ENCODE results near the gene HSD17B12. TPM values are rescaled to one million over a fixed set of nuclear protein-coding genes. Genes with fewer than 3 reads are reported as not detected.

HSD17B12 gene
- total and polyA plus RNA-seq, 2 of the 8 experiments (the other 6 are each of a cell fraction or from before 2014, with no cell fraction given) = 46.0 to 121 TPM

DNA sequence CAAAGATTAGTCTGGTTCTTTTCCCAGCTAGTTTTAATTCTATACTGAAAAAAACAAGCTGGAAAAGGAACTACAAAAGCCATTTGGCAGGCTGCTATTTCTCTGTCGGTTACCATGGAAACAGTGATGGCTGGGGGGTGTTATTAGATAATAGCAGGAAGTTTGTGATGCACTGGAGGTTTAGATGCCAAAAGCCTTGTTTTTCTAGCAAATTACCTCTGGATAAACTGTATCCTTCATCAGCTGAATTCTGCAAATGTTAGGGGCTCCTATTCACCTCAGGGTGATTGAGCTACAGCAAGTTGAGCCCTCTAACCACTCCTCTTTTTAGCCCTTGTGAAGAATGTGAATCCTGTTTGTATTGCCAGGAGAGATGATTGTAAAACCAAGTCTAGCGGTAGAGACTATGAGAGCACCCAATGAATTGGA lies 225.3 kb downstream of the HSD17B12 start:
- H3K18ac ChIP-seq (ENCODE audit: extremely low read depth, low read length) = no peak overlapping the region
- no peak overlapping the region for H3K27ac ChIP-seq (ENCODE audit: low read depth, low read length)
- no peak overlapping the region for H4K91ac ChIP-seq (replicated peaks; ENCODE audit: insufficient read length, low read length)
- no peak overlapping the region for H3K56ac ChIP-seq (replicated peaks; ENCODE audit: insufficient read length, low read depth, low read length)
- no peak overlapping the region for H2BK15ac ChIP-seq (ENCODE audit: low read length)
- no peak overlapping the region for H3K4me2 ChIP-seq (ENCODE audit: insufficient read depth in 1 of 2, low read depth in 2 of 2, low read length in 2 of 2)
- WGBS, 2 experiments (ENCODE audit: extremely low coverage in 1 of 2, insufficient coverage in 1 of 2, insufficient read length in 1 of 2, insufficient replicate concordance in 2 of 2, low coverage in 1 of 2, low lambda C conversion rate in 2 of 2, missing lambda C conversion rate in 1 of 2) = 87% methylated on average over 2 of the region's 2 CpGs; no CpG with 5 or more reads in 1 of the 2 experiments
- no peak overlapping the region for H2BK12ac ChIP-seq (ENCODE audit: low read depth, low read length)
- H3K79me2 ChIP-seq (ENCODE audit: control insufficient read depth in 1 of 2, insufficient read depth in 2 of 2, low read length in 2 of 2) = no peaks in the 10 kb centered on the region
- no peak for FAIRE-seq
- no peak for DNase-seq (ENCODE audit: low read depth in 1 of 2, low spot score in 2 of 2)
- no peaks in the 10 kb centered on the region for H3K9me3 ChIP-seq (ENCODE audit: insufficient read depth in 2 of 2, low read depth in 1 of 2, low read length in 1 of 2)
- no peaks in the 10 kb centered on the region; the same call in 1 of the 2 replicates for H3K23me2 ChIP-seq (ENCODE audit: low read depth, low read length)
- no peak overlapping the region for H3K4ac ChIP-seq (replicated peaks; ENCODE audit: insufficient read length, low read depth, low read length)
- H3K4me3 ChIP-seq (ENCODE audit: extremely low read depth in 1 of 4, insufficient read depth in 2 of 4, low read depth in 3 of 4, low read length in 4 of 4) = no peak overlapping the region
- no peak overlapping the region for H2AFZ ChIP-seq (ENCODE audit: low read length)
- no peak overlapping the region for H2BK20ac ChIP-seq (ENCODE audit: low read length)
- ChIA-PET CTCF (ENCODE audit: partially characterized antibody) (interaction anchor here (0.8 to 7.1 kb wide), 6 partner anchors 8 to 227 kb away, joined by 3 to 42 read pairs (median 6); no protein-coding TSS in a partner anchor), POLR2A (ENCODE audit: partially characterized antibody) (interaction anchor here (1.0 kb wide), 1 partner anchor 18 kb away, joined by 3 read pairs; no protein-coding TSS in a partner anchor)
- no peak overlapping the region for H2BK5ac ChIP-seq (ENCODE audit: low read depth, low read length)
- no peaks in the 10 kb centered on the region for H3K79me1 ChIP-seq (ENCODE audit: low read depth, low read length)
- no peaks in the 10 kb centered on the region for H3K4me1 ChIP-seq (replicated peaks in 1 of 4; ENCODE audit: control insufficient read depth in 3 of 4, insufficient read depth in 4 of 4, low read length in 3 of 4)
- H4K8ac ChIP-seq (ENCODE audit: extremely low read depth, insufficient read depth, low read length) = no peak overlapping the region
- no peaks in the 10 kb centered on the region for H4K20me1 ChIP-seq (replicated peaks in 1 of 2; ENCODE audit: control insufficient read depth in 1 of 2, insufficient read depth in 2 of 2, low read length in 2 of 2)
- no peaks in the 10 kb centered on the region; a peak in 1 of 7 replicates for H3K27me3 ChIP-seq (replicated peaks in 1 of 4; ENCODE audit: control insufficient read depth in 3 of 4, extremely low read depth in 1 of 4, insufficient read depth in 3 of 4, low read length in 3 of 4)
- no peak overlapping the region for H2BK120ac ChIP-seq (replicated peaks; ENCODE audit: low read depth, low read length)
- TF ChIP-seq ASH2L (IDR thresholded peaks at IDR 0.05; ENCODE audit: low read length) (no peak), BRCA1 (IDR thresholded peaks at IDR 0.05; ENCODE audit: low read depth, low read length) (no peak), NRF1 (IDR thresholded peaks at IDR 0.05; ENCODE audit: low read depth, low read length) (no peak)
- H3K14ac ChIP-seq (ENCODE audit: insufficient read length) = no peak overlapping the region
- H4K5ac ChIP-seq (ENCODE audit: insufficient read length, low read depth, low read length) = no peak overlapping the region
- no peak overlapping the region for H3K9ac ChIP-seq (replicated peaks in 1 of 4; ENCODE audit: extremely low read depth in 1 of 4, low read depth in 3 of 4, low read length in 3 of 4)
- no peak overlapping the region for H3K23ac ChIP-seq (ENCODE audit: insufficient read length)
- H2AK5ac ChIP-seq (ENCODE audit: low read depth, low read length) = no peak overlapping the region
- peaks cover 0 to 4% (median 0%) of the 10 kb centered on the region in 4 experiments; a peak in 1 of 8 replicates for H3K36me3 ChIP-seq (ENCODE audit: control insufficient read depth in 2 of 4, insufficient read depth in 4 of 4, low read length in 3 of 4)

Small RNA genes within 50 kb of the gene (small RNA-seq; reads per million reads assigned to genes)
- gene PHBP2 (ENCODE audit: insufficient read depth) = not detected
- not detected for gene RPL23AP63 (ENCODE audit: insufficient read depth)

Other genes with a start within 250 kb of the HSD17B12 start
- gene ALKBH3, start 200.1 kb downstream of the HSD17B12 start, total RNA-seq (2021; fragmentation: NEBNext Ultra II Directional; extraction: Animal tissue kit (Norgen Biotek cat#: 25700)) = 11.4 and 12.7 TPM in 2 replicates
- gene ALKBH3, start 200.1 kb downstream of the HSD17B12 start, polyA plus RNA-seq (2011; rRNA removed) = 6.2 and 10.5 TPM in 2 replicates

All from H1 (cell line).